HG03575 (cell line): Measurements from ENCODE around the gene SUSD5.
"Not testable (repeated sequence)": the region's sequence is repeated elsewhere in the genome, so short reads cannot be mapped to it uniquely, and the experiment has no call there.

ENCODE experiments used
- ATAC-seq: cut with Tn5 transposase; IDR thresholded peaks from one replicate; pipeline ENCODE4 v1.9.1; 2021; ENCODE audit not compliant: unreplicated experiment, insufficient number of reproducible peaks, low FRiP score; ENCODE audit errors: extremely low read depth

Gene SUSD5

GRCh38 chr3:33202711-33203457 lies 15.7 kb downstream of the SUSD5 start:
- no peak for ATAC-seq

GRCh38 chr3:33201195-33201594 lies 17.4 kb downstream of the SUSD5 start:
- ATAC-seq: no peak

- ATAC-seq: no peak
Measured at GRCh38 chr3:33196538-33196937, 22.1 kb downstream of the SUSD5 start.

GRCh38 chr3:33194303-33194702 lies 24.3 kb downstream of the SUSD5 start:
- no peak for ATAC-seq

GRCh38 chr3:33187368-33187634 lies 31.3 kb downstream of the SUSD5 start:
- ATAC-seq: no peak

- ATAC-seq: no peak
Measured at GRCh38 chr3:33186524-33187367, 31.9 kb downstream of the SUSD5 start.

GRCh38 chr3:33184863-33185262 lies 33.7 kb downstream of the SUSD5 start:
- ATAC-seq: no peak

- not testable (repeated sequence) for ATAC-seq
Measured at GRCh38 chr3:33181641-33182040, 37.0 kb downstream of the SUSD5 start.

GRCh38 chr3:33181229-33181628 lies 37.4 kb downstream of the SUSD5 start:
- no peak for ATAC-seq

GRCh38 chr3:33179132-33179531 lies 39.5 kb downstream of the SUSD5 start:
- no peak for ATAC-seq

GRCh38 chr3:33174711-33175414 lies 43.7 kb downstream of the SUSD5 start:
- no peak for ATAC-seq

- no peak for ATAC-seq
Measured at GRCh38 chr3:33174095-33174494, 44.5 kb downstream of the SUSD5 start.

- ATAC-seq: no peak
Measured at GRCh38 chr3:33173672-33174071, 44.9 kb downstream of the SUSD5 start.

GRCh38 chr3:33173103-33173502 lies 45.5 kb downstream of the SUSD5 start:
- ATAC-seq: no peak

GRCh38 chr3:33171580-33171979 lies 47.0 kb downstream of the SUSD5 start:
- no peak for ATAC-seq

GRCh38 chr3:33170531-33170930 lies 48.1 kb downstream of the SUSD5 start:
- ATAC-seq: no peak

- ATAC-seq: no peak
Measured at GRCh38 chr3:33167716-33168336, 50.8 kb downstream of the SUSD5 start.

- ATAC-seq: no peak
Measured at GRCh38 chr3:33167284-33167683, 51.3 kb downstream of the SUSD5 start.

- no peak for ATAC-seq
Measured at GRCh38 chr3:33166095-33166494, 52.5 kb downstream of the SUSD5 start.

- ATAC-seq: no peak
Measured at GRCh38 chr3:33165372-33165771, 53.2 kb downstream of the SUSD5 start.
